HG03108 (cell line): Measurements from ENCODE around the gene PRODH2.
"Not testable (repeated sequence)": the region's sequence is repeated elsewhere in the genome, so short reads cannot be mapped to it uniquely, and the experiment has no call there.

Experiments
- ATAC-seq: cut with Tn5 transposase; IDR thresholded peaks from one replicate; pipeline ENCODE4 v1.9.1; 2021; ENCODE audit warnings: moderate library complexity; ENCODE audit not compliant: unreplicated experiment

Gene PRODH2

DNA sequence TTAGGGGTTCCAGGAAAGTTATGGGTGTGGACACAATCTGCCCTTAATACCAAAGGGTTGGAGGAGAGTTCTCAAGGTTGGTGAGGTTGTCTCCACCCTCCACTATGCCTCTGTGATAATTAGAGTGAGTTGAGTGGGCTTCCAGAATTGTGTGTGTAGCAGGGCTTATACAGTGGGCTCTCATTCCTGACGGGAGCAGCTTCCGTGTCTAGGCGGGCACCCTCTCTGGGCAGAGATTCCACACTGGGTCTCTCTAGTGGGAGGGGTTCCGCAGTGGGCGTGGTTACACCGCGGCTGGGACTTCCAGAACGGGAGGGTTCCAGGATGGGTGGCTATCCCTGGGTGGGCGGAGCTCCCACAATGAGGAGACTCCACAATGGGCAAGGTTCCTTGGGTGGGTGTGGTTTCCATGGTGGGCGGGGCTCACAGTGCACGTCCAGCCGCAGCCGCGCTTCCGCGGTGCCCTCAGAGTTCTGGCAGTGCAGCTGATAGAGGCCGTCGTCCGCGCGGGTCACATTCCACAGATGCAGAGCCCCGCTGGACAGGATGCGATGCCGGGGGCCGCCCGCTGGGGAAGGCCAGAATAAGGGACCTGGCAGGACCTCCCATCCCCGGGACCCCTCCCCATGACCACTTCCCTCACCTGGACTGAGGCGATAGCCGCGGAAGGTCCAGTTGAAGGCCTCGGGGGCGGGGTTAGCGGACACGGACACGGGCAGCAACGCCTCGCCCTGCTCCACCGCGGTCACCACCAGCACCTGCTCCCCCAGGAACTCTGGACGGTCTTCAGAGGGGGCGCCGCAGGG is 31.2 kb upstream of the PRODH2 start:
- no peak for ATAC-seq

- ATAC-seq: no peak
Measured at GRCh38 chr19:35842666-35843272, 30.1 kb upstream of the PRODH2 start.

- no peak for ATAC-seq
Measured at GRCh38 chr19:35841961-35842595, 29.4 kb upstream of the PRODH2 start.

- not testable (repeated sequence) for ATAC-seq
Measured at GRCh38 chr19:35836096-35836495, 23.5 kb upstream of the PRODH2 start.

DNA sequence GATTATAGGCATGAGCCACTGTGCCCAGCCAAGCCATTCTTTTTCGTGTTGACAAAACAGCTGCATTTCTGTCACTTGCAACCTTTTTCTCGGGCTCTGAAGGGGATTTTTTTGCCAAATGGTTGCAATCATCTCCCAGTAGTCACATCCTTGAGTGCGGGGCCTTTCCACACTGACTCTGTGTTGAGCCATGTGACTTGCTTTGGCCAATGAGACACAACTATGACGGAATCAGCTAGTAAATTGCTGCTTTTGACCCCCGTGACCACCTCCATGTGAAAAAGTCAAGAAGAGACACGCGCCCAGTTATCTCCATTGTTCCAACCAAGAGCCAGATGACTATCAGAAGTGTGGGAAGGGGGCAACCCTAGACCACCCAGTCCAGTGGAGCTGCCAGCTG is 21.3 kb upstream of the PRODH2 start:
- ATAC-seq: no peak

GRCh38 chr19:35832054-35832453 is 19.4 kb upstream of the PRODH2 start:
- ATAC-seq: no peak

GRCh38 chr19:35830986-35831385 is 18.3 kb upstream of the PRODH2 start:
- no peak for ATAC-seq

DNA sequence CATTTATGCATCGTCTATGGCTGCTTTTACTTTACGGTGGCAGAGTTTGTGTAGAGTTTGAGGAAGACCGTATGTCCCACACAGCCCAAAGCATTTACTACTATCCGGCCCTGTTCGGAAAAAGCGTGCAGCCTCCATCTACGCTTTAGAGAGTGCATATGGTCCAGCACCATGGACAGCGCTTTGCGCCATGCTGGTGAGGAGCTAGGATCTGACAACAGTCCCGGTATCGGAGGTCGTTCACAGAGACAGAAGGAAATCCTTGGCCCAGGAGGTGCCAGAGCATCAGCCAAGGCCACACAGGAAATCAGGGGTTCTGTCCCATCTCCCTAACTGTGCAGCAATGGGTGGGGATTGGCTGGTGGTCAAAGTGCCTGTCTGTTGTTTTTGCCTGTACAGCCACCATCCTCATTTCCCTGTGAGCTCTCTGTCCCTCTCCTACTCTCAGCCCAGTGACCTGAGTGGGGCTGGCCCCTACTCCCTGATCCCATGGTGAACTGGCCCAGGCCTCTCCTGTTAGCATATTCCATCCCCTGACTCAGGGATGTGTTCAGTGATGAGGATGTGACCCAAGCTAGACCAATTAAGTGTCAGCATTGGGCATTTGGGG is 16.2 kb upstream of the PRODH2 start:
- no peak for ATAC-seq

- ATAC-seq: no peak
Measured at GRCh38 chr19:35824150-35824549, 11.5 kb upstream of the PRODH2 start.

- no peak for ATAC-seq
Measured at GRCh38 chr19:35822579-35822978, 9.9 kb upstream of the PRODH2 start.

DNA sequence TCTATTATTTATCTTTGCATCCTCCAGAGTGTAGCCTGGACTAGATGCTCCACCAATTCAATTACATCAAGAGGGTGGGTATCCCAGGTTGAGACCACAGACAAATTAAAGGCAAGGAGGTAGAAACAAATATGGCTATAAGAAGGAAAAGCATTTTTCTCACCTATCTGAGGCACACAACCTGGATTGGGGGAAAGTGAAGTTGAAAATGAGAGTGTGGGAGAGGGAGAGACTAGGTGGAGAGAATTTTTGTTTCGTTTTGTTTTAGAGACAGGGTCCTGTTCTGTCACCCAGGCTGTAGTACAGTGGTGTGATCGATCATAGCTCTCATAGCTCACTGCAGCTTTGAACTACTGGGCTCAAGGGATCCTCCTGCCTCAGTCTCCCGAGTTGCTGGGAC is 5.8 kb upstream of the PRODH2 start:
- no peak for ATAC-seq

GRCh38 chr19:35816846-35817245 is 4.2 kb upstream of the PRODH2 start:
- ATAC-seq: no peak

GRCh38 chr19:35816262-35816661 is 3.6 kb upstream of the PRODH2 start:
- no peak for ATAC-seq

- no peak for ATAC-seq
Measured at GRCh38 chr19:35813043-35813890, 622 bp upstream of the PRODH2 start.

DNA sequence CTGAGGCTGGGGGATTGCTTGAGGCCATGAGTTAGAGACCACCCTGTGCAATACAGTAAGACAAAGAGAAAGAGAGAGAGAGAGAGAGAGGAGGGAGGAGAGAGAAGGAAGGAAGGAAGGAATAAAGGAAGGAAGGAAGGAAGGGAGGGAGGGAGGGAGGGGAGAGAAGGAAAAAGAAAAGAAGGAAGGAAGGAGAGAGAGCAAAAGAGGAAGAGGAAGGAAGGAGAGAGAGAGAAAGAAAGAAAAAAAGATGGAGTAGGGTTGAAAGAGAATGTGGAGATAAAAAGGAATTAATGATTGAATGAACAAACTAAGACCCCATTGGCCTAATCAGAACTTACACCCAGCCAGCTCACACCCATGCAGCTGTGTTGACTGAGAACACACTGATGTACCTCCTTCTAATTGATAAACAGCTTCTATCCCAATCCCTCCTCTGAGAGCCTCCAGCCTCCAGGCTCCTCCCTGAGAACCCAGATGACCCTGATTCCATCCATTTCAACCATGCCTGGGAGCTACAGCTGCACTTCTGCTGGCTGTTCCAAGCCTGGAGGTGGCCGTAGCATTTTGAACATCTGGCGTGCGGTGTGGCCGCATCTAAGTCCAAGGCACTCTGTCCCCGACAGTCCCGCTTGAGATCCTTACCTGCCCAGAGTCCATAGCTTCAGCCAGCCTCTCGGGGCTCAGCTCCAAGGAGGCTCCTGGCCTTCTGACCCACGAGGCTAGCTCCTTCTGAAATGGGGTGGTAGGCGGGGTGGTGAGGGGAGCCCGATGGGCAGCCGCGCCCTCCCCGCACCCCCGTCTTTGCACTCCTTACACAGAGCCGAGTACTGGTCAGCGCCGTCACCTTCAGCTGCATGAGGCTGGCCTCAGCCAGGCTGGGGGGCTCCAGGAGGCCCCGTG is 1.1 kb downstream of the PRODH2 start:
- no peak for ATAC-seq

GRCh38 chr19:35807633-35808032 is 5.0 kb downstream of the PRODH2 start:
- no peak for ATAC-seq

DNA sequence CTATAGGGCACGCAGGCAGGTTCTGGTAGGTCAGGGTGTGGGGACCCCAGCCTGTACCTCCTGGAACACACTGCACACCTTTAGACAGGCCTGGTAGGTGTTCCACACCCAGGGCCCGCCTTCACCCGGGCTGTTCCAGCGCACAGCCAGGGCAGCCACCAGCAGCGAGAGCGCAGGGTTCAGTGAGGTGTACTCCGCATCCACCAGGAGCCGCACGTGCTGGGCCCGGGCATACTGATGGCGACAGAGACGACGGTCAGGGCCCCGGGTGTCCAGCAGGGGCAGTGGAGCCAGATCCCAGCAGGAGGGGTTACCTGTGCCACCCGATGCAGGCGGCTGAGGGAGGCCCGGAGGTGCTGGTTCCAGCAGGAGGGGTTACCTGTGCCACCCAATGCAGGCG is 6.0 kb downstream of the PRODH2 start:
- ATAC-seq: no peak

DNA sequence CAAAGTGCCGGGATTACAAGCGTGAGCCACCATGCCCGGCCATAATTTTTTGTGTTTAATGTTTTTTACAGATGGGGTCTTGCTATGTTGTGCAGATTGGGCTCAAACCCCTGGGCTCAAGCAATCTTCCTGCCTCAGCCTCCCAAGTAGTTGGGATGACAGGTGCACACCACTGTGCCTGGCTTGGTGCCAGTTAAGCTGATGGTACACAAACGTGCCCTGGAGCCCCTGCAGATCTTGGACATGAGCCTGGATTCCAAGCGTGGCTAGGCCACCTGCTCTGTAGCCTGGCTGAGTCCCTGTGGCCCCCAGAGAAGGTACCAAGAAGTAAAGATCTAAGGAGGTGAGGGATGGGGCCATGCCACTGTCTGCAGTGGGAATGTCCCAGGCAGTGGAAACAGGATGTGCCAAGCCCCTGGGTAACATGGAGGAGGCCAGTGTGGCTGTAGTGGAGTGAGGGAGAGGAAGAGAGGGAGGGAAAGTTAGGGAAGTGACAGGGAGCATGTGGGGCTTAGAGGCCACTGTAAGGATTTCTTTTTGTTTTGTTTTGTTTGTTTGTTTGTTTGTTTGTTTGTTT is 7.0 kb downstream of the PRODH2 start:
- no peak for ATAC-seq

GRCh38 chr19:35801828-35802227 is 10.8 kb downstream of the PRODH2 start:
- ATAC-seq: no peak
